Hepatic stellate cell (primary cell): ENCODE results near the gene NMNAT3.

Experiments
- DNase-seq: peaks from one replicate; pipeline ENCODE4 v3.0.0; 2011; ENCODE audit warnings: low spot score

Gene NMNAT3

GRCh38 chr3:139521144-139521543, 156.6 kb downstream of the NMNAT3 start:
- DNase-seq, result no peak

- no peak for DNase-seq
Measured at GRCh38 chr3:139519998-139520737, 157.6 kb downstream of the NMNAT3 start.

GRCh38 chr3:139518926-139519842, 158.6 kb downstream of the NMNAT3 start:
- DNase-seq, result no peak

GRCh38 chr3:139518306-139518705, 159.5 kb downstream of the NMNAT3 start:
- DNase-seq, result no peak

GRCh38 chr3:139517321-139518065, 160.3 kb downstream of the NMNAT3 start:
- DNase-seq, result no peak

- no peak for DNase-seq
Measured at GRCh38 chr3:139514741-139515140, 163.0 kb downstream of the NMNAT3 start.
